MM.1S (cell line): ENCODE data around the gene TCHP.

Experiments used
- CTCF ChIP-seq: fragments of 300-600 bp; sonication (generic); IDR thresholded peaks from 2 replicates; pipeline ENCODE4 v1.5.1; 2016; ENCODE audit warnings: antibody characterized with exemption, low read length, mixed read lengths
- EZH2phosphoT487 ChIP-seq: fragments of 300-600 bp; sonication (generic); IDR thresholded peaks from 2 replicates; pipeline ENCODE4 v1.6.1; 2018; ENCODE audit warnings: antibody characterized with exemption, low read length

GRCh38 chr12:109963330-109963729, 63.3 kb downstream of the TCHP start:
- TF ChIP-seq CTCF: no peak
- no peak for TF ChIP-seq EZH2phosphoT487
